CD4-positive, alpha-beta T cell treated with Interferon alpha-2 for 1 hour (primary cell): ENCODE results near the gene PIGM.

Experiments
- DNase-seq, 2 donors: peaks; one replicate each; pipeline ENCODE4 v3.0.0-alpha.2; 2020 to 2022

PIGM gene

GRCh38 chr1:159985473-159985872 is 46.3 kb downstream of the PIGM start:
- no peak for DNase-seq

- no peak for DNase-seq
Measured at GRCh38 chr1:159983681-159984080, 48.1 kb downstream of the PIGM start.

DNA sequence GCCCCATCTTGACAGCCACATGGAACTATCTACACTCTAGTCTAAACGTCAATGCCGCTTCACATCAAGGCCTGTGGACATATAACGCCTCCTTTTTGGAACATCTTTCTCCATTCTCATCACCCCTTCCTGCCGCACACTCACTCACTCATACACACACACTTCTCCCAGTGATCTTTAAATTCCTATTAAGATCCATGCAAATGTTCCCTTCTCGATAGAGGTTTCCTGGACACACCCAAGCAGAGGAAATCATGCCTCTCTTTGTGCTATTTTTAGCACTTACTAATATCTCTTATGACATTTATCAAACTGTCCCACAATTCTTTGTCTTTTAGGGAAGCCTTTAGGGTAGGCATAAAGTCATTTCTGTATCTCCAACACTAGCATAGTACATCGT is 49.5 kb downstream of the PIGM start:
- DNase-seq: no peak

DNA sequence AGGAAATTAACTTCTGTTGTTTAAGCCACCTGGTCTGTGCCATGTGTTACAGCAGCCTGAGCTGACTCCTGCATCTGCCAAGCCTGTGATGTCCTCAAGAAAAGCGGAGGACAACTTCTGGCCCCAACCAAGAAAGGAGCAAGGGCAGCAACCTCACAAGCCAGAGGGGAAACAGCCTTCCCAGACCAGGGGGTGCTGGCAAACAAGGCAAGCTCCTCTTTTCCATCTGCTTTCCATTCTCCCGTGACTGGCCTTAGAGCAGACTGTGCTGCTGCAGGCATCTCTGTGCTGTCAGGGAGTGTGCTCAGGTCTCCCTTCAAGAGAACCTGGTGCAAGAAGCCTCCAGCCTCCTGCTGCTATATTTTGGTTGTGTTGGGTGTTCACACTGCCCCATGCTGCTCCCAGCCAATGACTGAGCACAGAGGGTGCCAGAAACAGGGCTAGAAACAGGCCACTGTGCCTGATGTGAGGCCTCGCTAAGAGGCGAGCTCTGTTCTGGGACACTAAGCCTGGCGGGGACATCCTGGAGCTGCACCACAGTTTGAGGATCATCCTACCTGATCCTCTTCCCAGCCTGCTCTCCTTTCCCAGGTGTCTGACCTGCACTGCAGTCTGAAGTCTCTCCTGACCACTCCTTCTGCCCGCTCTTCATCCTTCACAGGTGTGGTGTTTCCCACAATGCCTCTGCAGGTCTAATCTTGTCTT is 50.3 kb downstream of the PIGM start:
- DNase-seq: no peak

DNA sequence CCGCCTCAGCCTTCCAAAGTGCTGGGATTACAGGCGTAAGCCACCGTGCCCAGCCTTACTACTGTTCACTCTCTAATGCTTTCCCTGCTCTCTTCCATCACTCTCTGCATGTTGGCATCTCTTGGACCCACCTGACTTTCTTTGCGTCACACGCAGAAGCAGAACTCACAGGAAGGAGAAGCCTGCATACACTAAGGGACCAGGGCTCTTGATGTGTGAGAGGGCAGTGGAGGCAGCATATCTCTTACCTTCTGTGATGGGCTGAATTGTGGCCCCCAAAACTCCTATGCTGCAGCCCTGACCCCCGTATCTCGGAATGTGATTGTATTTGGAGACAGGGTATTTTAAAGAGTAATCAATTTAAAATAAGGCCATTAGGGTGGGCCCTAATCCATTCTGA is 51.0 kb downstream of the PIGM start:
- no peak for DNase-seq

GRCh38 chr1:159980076-159980475 is 51.7 kb downstream of the PIGM start:
- DNase-seq: no peak

- DNase-seq: no peak
Measured at GRCh38 chr1:159979257-159979656, 52.5 kb downstream of the PIGM start.

- DNase-seq: no peak
Measured at GRCh38 chr1:159978107-159978398, 53.7 kb downstream of the PIGM start.

GRCh38 chr1:159977364-159978106 is 54.3 kb downstream of the PIGM start:
- no peak for DNase-seq
